BLaER1 treated with 17β-estradiol and CSF1 and Interleukin-3, amounts not matched to agents 10 nM and 100 nM (cell line): ENCODE results near the gene RASL11B.

Source experiments
- H3K27ac ChIP-seq, 11 experiments: shearing (Covaris generic); formaldehyde crosslinking; 2 replicates each; pipeline ENCODE4 v1.8.1; 2022
- H3K27me3 ChIP-seq, 11 experiments: shearing (Covaris generic); formaldehyde crosslinking; 2 replicates each; pipeline ENCODE4 v1.8.1; 2022
- H3K36me3 ChIP-seq, 11 experiments: shearing (Covaris generic); formaldehyde crosslinking; 2 replicates each; pipeline ENCODE4 v1.8.1; 2022
- H3K4me1 ChIP-seq, 10 experiments: shearing (Covaris generic); formaldehyde crosslinking; 2 replicates each; pipeline ENCODE4 v1.8.1; 2022
- H3K4me2 ChIP-seq, 11 experiments: shearing (Covaris generic); formaldehyde crosslinking; 2 replicates each; pipeline ENCODE4 v1.8.1; 2022
- H3K4me3 ChIP-seq, 10 experiments: shearing (Covaris generic); formaldehyde crosslinking; 2 replicates each; pipeline ENCODE4 v1.8.1; 2022
- H3K9ac ChIP-seq, 11 experiments: shearing (Covaris generic); formaldehyde crosslinking; 2 replicates each; pipeline ENCODE4 v1.8.1; 2022
- H3K9me3 ChIP-seq, 11 experiments: shearing (Covaris generic); formaldehyde crosslinking; replicated peaks in 1 of 11; 2 replicates each; pipeline ENCODE4 v1.8.1; 2022
- H4K20me1 ChIP-seq, 11 experiments: shearing (Covaris generic); formaldehyde crosslinking; 2 replicates each; pipeline ENCODE4 v1.8.1; 2022
- Cebpa-rat ChIP-seq, 11 experiments: shearing (Covaris generic); IDR thresholded peaks; 2 replicates each; pipeline ENCODE4 v1.8.1; 2022

RASL11B gene

GRCh38 chr4:52841682-52842456, 20.2 kb upstream of the RASL11B start:
- H3K27ac ChIP-seq = no peak overlapping the region; a peak in 1 of 22 replicates
- no peak overlapping the region for H3K9ac ChIP-seq
- peaks cover 26 to 33% (median 29%) of the 10 kb centered on the region in 10 experiments for H3K4me1 ChIP-seq
- no peaks in the 10 kb centered on the region for H3K36me3 ChIP-seq
- H3K4me3 ChIP-seq = no peak overlapping the region
- TF ChIP-seq Cebpa-rat (IDR thresholded peaks at IDR 0.05) = no peak
- no peaks in the 10 kb centered on the region for H3K27me3 ChIP-seq
- peak overlapping the region in 9 of 11 experiments; percentile 53 to 83 (median 75); a peak in 10 of 22 replicates for H3K4me2 ChIP-seq
- no peaks in the 10 kb centered on the region for H3K9me3 ChIP-seq
- no peaks in the 10 kb centered on the region for H4K20me1 ChIP-seq

GRCh38 chr4:52842792-52843191, 19.3 kb upstream of the RASL11B start:
- H3K4me3 ChIP-seq = no peak overlapping the region
- no peak for TF ChIP-seq Cebpa-rat (IDR thresholded peaks at IDR 0.05)
- H3K9me3 ChIP-seq = no peaks in the 10 kb centered on the region
- H3K4me1 ChIP-seq = peaks cover 27 to 33% (median 29%) of the 10 kb centered on the region in 10 experiments
- no peaks in the 10 kb centered on the region for H3K27me3 ChIP-seq
- H3K9ac ChIP-seq = peak overlapping the region in 1 of 11 experiments; percentile 43; a peak in 2 of 22 replicates
- peak overlapping the region in 10 of 11 experiments; percentile 21 to 84 (median 76); a peak in 17 of 22 replicates for H3K27ac ChIP-seq
- peak overlapping the region; percentile 48 to 83 (median 74) for H3K4me2 ChIP-seq
- no peaks in the 10 kb centered on the region for H4K20me1 ChIP-seq
- no peaks in the 10 kb centered on the region for H3K36me3 ChIP-seq

- Histone ChIP-seq H3K27ac (peak overlapping the region; percentile 21 to 84 (median 74); a peak in 20 of 22 replicates), H3K9ac (peak overlapping the region in 3 of 11 experiments; percentile 35 to 47 (median 43); a peak in 6 of 22 replicates), H3K4me2 (peak overlapping the region; percentile 48 to 83 (median 74)), H3K9me3 (no peaks in the 10 kb centered on the region), H3K27me3 (no peaks in the 10 kb centered on the region), H3K4me3 (no peak overlapping the region), H3K36me3 (no peaks in the 10 kb centered on the region), H4K20me1 (no peaks in the 10 kb centered on the region), H3K4me1 (peaks cover 27 to 33% (median 29%) of the 10 kb centered on the region in 10 experiments)
- TF ChIP-seq Cebpa-rat (IDR thresholded peaks at IDR 0.05) = no peak
These were observed 18.8 kb upstream of the RASL11B start for GRCh38 chr4:52843351-52843750.

GRCh38 chr4:52843958-52844357, 18.2 kb upstream of the RASL11B start:
- no peak for TF ChIP-seq Cebpa-rat (IDR thresholded peaks at IDR 0.05)
- Histone ChIP-seq H3K36me3 (no peaks in the 10 kb centered on the region), H4K20me1 (no peaks in the 10 kb centered on the region), H3K27ac (peak overlapping the region; percentile 38 to 84 (median 74); a peak in 21 of 22 replicates), H3K27me3 (no peaks in the 10 kb centered on the region), H3K9me3 (no peaks in the 10 kb centered on the region), H3K9ac (peak overlapping the region in 5 of 11 experiments; percentile 34 to 54 (median 43); a peak in 7 of 22 replicates), H3K4me3 (no peak overlapping the region), H3K4me2 (peak overlapping the region; percentile 48 to 83 (median 74)), H3K4me1 (peaks cover 27 to 33% (median 29%) of the 10 kb centered on the region in 10 experiments)

GRCh38 chr4:52844596-52844995, 17.5 kb upstream of the RASL11B start:
- Histone ChIP-seq H3K9me3 (no peaks in the 10 kb centered on the region), H3K4me3 (no peak overlapping the region), H3K9ac (peak overlapping the region in 5 of 11 experiments; percentile 32 to 54 (median 36); a peak in 6 of 22 replicates), H3K27ac (peak overlapping the region in 9 of 11 experiments; percentile 40 to 84 (median 77); a peak in 17 of 22 replicates), H3K4me2 (peak overlapping the region in 10 of 11 experiments; percentile 32 to 83 (median 73); a peak in 18 of 22 replicates), H3K4me1 (peaks cover 27 to 33% (median 29%) of the 10 kb centered on the region in 10 experiments), H3K36me3 (no peaks in the 10 kb centered on the region), H3K27me3 (no peaks in the 10 kb centered on the region), H4K20me1 (no peaks in the 10 kb centered on the region)
- TF ChIP-seq Cebpa-rat (IDR thresholded peaks at IDR 0.05) = no peak

GRCh38 chr4:52846502-52846901, 15.6 kb upstream of the RASL11B start:
- no peak overlapping the region for H3K4me2 ChIP-seq
- H3K27ac ChIP-seq = 0 out of 22 replicates have a peak overlapping the region, but pooled peaks of 1 of the 11 experiments have one; percentile 6
- no peak for TF ChIP-seq Cebpa-rat (IDR thresholded peaks at IDR 0.05)
- H3K4me1 ChIP-seq = peaks cover 27 to 34% (median 30%) of the 10 kb centered on the region in 10 experiments
- no peaks in the 10 kb centered on the region for H3K27me3 ChIP-seq
- no peaks in the 10 kb centered on the region for H3K36me3 ChIP-seq
- no peaks in the 10 kb centered on the region for H3K9me3 ChIP-seq
- no peaks in the 10 kb centered on the region for H4K20me1 ChIP-seq
- no peak overlapping the region for H3K4me3 ChIP-seq
- H3K9ac ChIP-seq = no peak overlapping the region

- H3K4me1 ChIP-seq = peaks cover 29 to 38% (median 32%) of the 10 kb centered on the region in 10 experiments
- no peak for TF ChIP-seq Cebpa-rat (IDR thresholded peaks at IDR 0.05)
- H3K36me3 ChIP-seq = no peaks in the 10 kb centered on the region
- no peak overlapping the region for H3K27ac ChIP-seq
- no peak overlapping the region for H3K4me2 ChIP-seq
- H3K9me3 ChIP-seq = no peaks in the 10 kb centered on the region
- no peak overlapping the region for H3K9ac ChIP-seq
- no peaks in the 10 kb centered on the region for H4K20me1 ChIP-seq
- no peak overlapping the region for H3K4me3 ChIP-seq
- H3K27me3 ChIP-seq = no peaks in the 10 kb centered on the region
These were observed 13.9 kb upstream of the RASL11B start for GRCh38 chr4:52848254-52848653.

GRCh38 chr4:52850406-52851124, 11.6 kb upstream of the RASL11B start:
- TF ChIP-seq Cebpa-rat (IDR thresholded peaks at IDR 0.05) = no peak
- no peak overlapping the region for H3K4me3 ChIP-seq
- no peak overlapping the region for H3K4me2 ChIP-seq
- no peak overlapping the region for H3K27ac ChIP-seq
- H3K36me3 ChIP-seq = no peaks in the 10 kb centered on the region
- H3K9me3 ChIP-seq = no peaks in the 10 kb centered on the region
- no peaks in the 10 kb centered on the region for H4K20me1 ChIP-seq
- no peak overlapping the region for H3K9ac ChIP-seq
- peaks cover 33 to 41% (median 39%) of the 10 kb centered on the region in 10 experiments for H3K4me1 ChIP-seq
- no peaks in the 10 kb centered on the region for H3K27me3 ChIP-seq

GRCh38 chr4:52852041-52852440, 10.1 kb upstream of the RASL11B start:
- Histone ChIP-seq H3K27ac (peak overlapping the region in 2 of 11 experiments; percentile 51 to 54; a peak in 3 of 22 replicates), H3K4me3 (no peak overlapping the region), H3K9ac (no peak overlapping the region), H3K27me3 (no peaks in the 10 kb centered on the region), H3K4me1 (peaks cover 38 to 46% (median 41%) of the 10 kb centered on the region in 10 experiments), H4K20me1 (no peaks in the 10 kb centered on the region), H3K36me3 (no peaks in the 10 kb centered on the region), H3K4me2 (peak overlapping the region; percentile 63 to 79 (median 71); a peak in 21 of 22 replicates), H3K9me3 (peaks cover 2 to 12% (median 6%) of the 10 kb centered on the region in 11 experiments; a peak in 20 of 22 replicates)
- TF ChIP-seq Cebpa-rat (IDR thresholded peaks at IDR 0.05) = no peak
